CD4-positive, CD25-positive, alpha-beta regulatory T cell (primary cell): ENCODE data around the gene MRPL55. TPM values are rescaled to one million over a fixed set of nuclear protein-coding genes. Genes with fewer than 3 reads are reported as not detected.

Experiments used
- ATAC-seq, 2 donors: fragments of 150-1000 bp; cut with Tn5 transposase; one replicate each; pipeline ENCODE4 v1.10.0; 2021; ENCODE audit warnings: low read depth in 2 of 2, moderate number of reproducible peaks in 2 of 2, moderate library complexity in 1 of 2
- DNase-seq, 3 donors: peaks; one replicate each; pipeline versions ENCODE4 v3.0.0 to v3.0.0-alpha.2; 2012 to 2022; ENCODE audit warnings: mixed read lengths in 1 of 3
- H3K27ac ChIP-seq: one replicate; pipeline ENCODE4 v1.7.0; 2013; ENCODE audit warnings: mild to moderate bottlenecking, low read length; ENCODE audit not compliant: insufficient read depth, poor library complexity, severe bottlenecking
- H3K27me3 ChIP-seq: one replicate; pipeline ENCODE4 v1.7.0; 2013; ENCODE audit warnings: low read length; ENCODE audit not compliant: control insufficient read depth, insufficient read depth
- H3K36me3 ChIP-seq: one replicate; pipeline ENCODE4 v1.7.0; 2013; ENCODE audit warnings: mild to moderate bottlenecking, low read length, moderate library complexity; ENCODE audit not compliant: control insufficient read depth, insufficient read depth
- H3K4me1 ChIP-seq: 2 replicates; pipeline ENCODE4 v1.7.0; 2013; ENCODE audit warnings: mild to moderate bottlenecking, low read length; ENCODE audit not compliant: insufficient read depth, control insufficient read depth, poor library complexity, severe bottlenecking
- H3K4me3 ChIP-seq: one replicate; pipeline ENCODE4 v1.7.0; 2013; ENCODE audit warnings: low read depth, mild to moderate bottlenecking, low read length, moderate library complexity
- H3K9me3 ChIP-seq, 2 experiments: 1 replicate in 1 of 2; 2 replicates in 1 of 2; pipeline ENCODE4 v1.7.0; 2013; ENCODE audit warnings: low read length in 2 of 2, mild to moderate bottlenecking in 1 of 2, moderate library complexity in 1 of 2; ENCODE audit not compliant: control insufficient read depth in 2 of 2
- H3K27ac Mint-ChIP-seq, 3 donors: one replicate each; pipeline ENCODE4 v1.8.0; 2020 to 2022; ENCODE audit warnings: mild to moderate bottlenecking in 3 of 3, mixed read lengths in 3 of 3, moderate library complexity in 2 of 3
- H3K27me3 Mint-ChIP-seq: one replicate; pipeline ENCODE4 v1.8.0; 2022; ENCODE audit warnings: mild to moderate bottlenecking, mixed read lengths
- H3K36me3 Mint-ChIP-seq: one replicate; pipeline ENCODE4 v1.8.0; 2020; ENCODE audit warnings: mixed read lengths
- H3K4me1 Mint-ChIP-seq, 4 donors: one replicate each; pipeline ENCODE4 v1.8.0; 2020 to 2022; ENCODE audit warnings: mixed read lengths in 4 of 4, mild to moderate bottlenecking in 1 of 4
- H3K4me3 Mint-ChIP-seq, 4 donors: one replicate each; pipeline ENCODE4 v1.8.0; 2020 to 2022; ENCODE audit warnings: mild to moderate bottlenecking in 4 of 4, mixed read lengths in 4 of 4, moderate library complexity in 3 of 4
- H3K9me3 Mint-ChIP-seq, 7 donors: one replicate each; pipeline ENCODE4 v1.8.0; 2020 to 2022; ENCODE audit warnings: mixed read lengths in 7 of 7, mild to moderate bottlenecking in 3 of 7, moderate library complexity in 2 of 7
- polyA plus RNA-seq, 4 donors: library from polyadenylated mRNA; unstranded; fragments of 300-500 nt; fragmentation: Illumina TruSeq; gene quantifications; one replicate each; pipeline ENCODE4 v1.2.3, GENCODE V29; 2021
- total RNA-seq: library from RNA; stranded (reverse); gene quantifications from one replicate; pipeline ENCODE4 v1.2.3, GENCODE V29; 2022

MRPL55 gene
- total and polyA plus RNA-seq, 5 donors from 2014 or later = 62.5 to 163 (median 134) TPM

- H3K36me3 Mint-ChIP-seq = peaks cover 8% of the 10 kb centered on the region
- Histone ChIP-seq H3K9me3 (no peaks in the 10 kb centered on the region), H3K4me3 (no peak overlapping the region), H3K27ac (no peak overlapping the region), H3K27me3 (no peaks in the 10 kb centered on the region), H3K36me3 (peaks cover 14% of the 10 kb centered on the region), H3K4me1 (peaks cover 34% of the 10 kb centered on the region)
- no peak overlapping the region for H3K27ac Mint-ChIP-seq
- peaks cover 0 to 1% (median 0%) of the 10 kb centered on the region in 7 donors for H3K9me3 Mint-ChIP-seq
- no peak for DNase-seq
- H3K4me1 Mint-ChIP-seq = peaks cover 0 to 59% (median 16%) of the 10 kb centered on the region in 4 donors
- no peak for ATAC-seq
- H3K4me3 Mint-ChIP-seq = peak overlapping the region; percentile 17 to 79 (median 63)
- no peaks in the 10 kb centered on the region for H3K27me3 Mint-ChIP-seq
Observed at GRCh38 chr1:228106800-228107054, 2.4 kb downstream of the MRPL55 start.

- peaks cover 0 to 64% (median 18%) of the 10 kb centered on the region in 4 donors for H3K4me1 Mint-ChIP-seq
- H3K4me1 ChIP-seq = peaks cover 39% of the 10 kb centered on the region
Observed at GRCh38 chr1:228105996-228106799, 2.9 kb downstream of the MRPL55 start.

GRCh38 chr1:228105270-228105995, 3.7 kb downstream of the MRPL55 start:
- Histone ChIP-seq H3K4me3 (no peak overlapping the region), H3K9me3 (no peaks in the 10 kb centered on the region), H3K27ac (no peak overlapping the region), H3K36me3 (peaks cover 14% of the 10 kb centered on the region), H3K4me1 (peaks cover 41% of the 10 kb centered on the region), H3K27me3 (no peaks in the 10 kb centered on the region)
- Mint-ChIP-seq H3K4me3 (peak overlapping the region in 3 of 4 donors; percentile 74 to 94 (median 84)), H3K4me1 (peaks cover 0 to 63% (median 18%) of the 10 kb centered on the region in 4 donors), H3K27ac (peak overlapping the region in 1 of 3 donors; percentile 41), H3K9me3 (peaks cover 0 to 1% (median 0%) of the 10 kb centered on the region in 7 donors), H3K27me3 (no peaks in the 10 kb centered on the region), H3K36me3 (peaks cover 11% of the 10 kb centered on the region)
- no peak for ATAC-seq
- no peak for DNase-seq

More at GRCh38 chr1:228105996-228106799, 2.9 kb downstream of the MRPL55 start:
- Histone ChIP-seq H3K9me3 (no peaks in the 10 kb centered on the region), H3K36me3 (peaks cover 14% of the 10 kb centered on the region), H3K4me3 (no peak overlapping the region), H3K27ac (no peak overlapping the region), H3K27me3 (no peaks in the 10 kb centered on the region)
- Mint-ChIP-seq H3K36me3 (peaks cover 11% of the 10 kb centered on the region), H3K27ac (peak overlapping the region in 1 of 3 donors; percentile 42), H3K27me3 (no peaks in the 10 kb centered on the region), H3K4me3 (peak overlapping the region; percentile 17 to 94 (median 68)), H3K9me3 (peaks cover 0 to 1% (median 0%) of the 10 kb centered on the region in 7 donors)
- DNase-seq = no peak
- no peak for ATAC-seq

GRCh38 chr1:228104526-228105269, 4.4 kb downstream of the MRPL55 start:
- peaks cover 0 to 1% (median 0%) of the 10 kb centered on the region in 7 donors for H3K9me3 Mint-ChIP-seq
- peak overlapping the region; percentile 61 to 94 (median 88) for H3K4me3 Mint-ChIP-seq
- Histone ChIP-seq H3K4me3 (no peak overlapping the region), H3K27me3 (no peaks in the 10 kb centered on the region), H3K4me1 (peaks cover 35% of the 10 kb centered on the region), H3K9me3 (no peaks in the 10 kb centered on the region), H3K27ac (no peak overlapping the region), H3K36me3 (peaks cover 18% of the 10 kb centered on the region)
- peaks cover 0 to 57% (median 16%) of the 10 kb centered on the region in 4 donors for H3K4me1 Mint-ChIP-seq
- H3K27ac Mint-ChIP-seq = peak overlapping the region in 2 of 3 donors; percentile 41 to 67
- no peak for DNase-seq
- no peaks in the 10 kb centered on the region for H3K27me3 Mint-ChIP-seq
- peaks cover 11% of the 10 kb centered on the region for H3K36me3 Mint-ChIP-seq
- ATAC-seq = no peak

- Histone ChIP-seq H3K4me3 (peak within 1 kb of the TSS; percentile 42), H3K9me3 (no peaks in the 10 kb centered on the region), H3K36me3 (peaks cover 33% of the 10 kb centered on the region), H3K27ac (peak within 1 kb of the TSS; percentile 93), H3K4me1 (peaks cover 22% of the 10 kb centered on the region), H3K27me3 (no peaks in the 10 kb centered on the region)
- Mint-ChIP-seq H3K27me3 (no peaks in the 10 kb centered on the region), H3K36me3 (peaks cover 21% of the 10 kb centered on the region), H3K4me1 (peaks cover 0 to 51% (median 7%) of the 10 kb centered on the region in 4 donors), H3K27ac (peak within 1 kb of the TSS; percentile 82 to 97 (median 95)), H3K9me3 (peaks cover 0 to 1% (median 0%) of the 10 kb centered on the region in 7 donors), H3K4me3 (peak within 1 kb of the TSS; percentile 93 to 97 (median 96))
- peak; percentile 91 to 94 (median 94) for DNase-seq
- ATAC-seq = peak; percentile 80 to 85
Observed at GRCh38 chr1:228102791-228103620, 6.1 kb downstream of the MRPL55 start, which contains the start of gene C1orf35. Gene C1orf35, minus strand, starts transcription at chr1:228103325. Its CDS starts 98 bp downstream, at chr1:228103227.

- Histone ChIP-seq H3K9me3 (no peaks in the 10 kb centered on the region), H3K27me3 (no peaks in the 10 kb centered on the region), H3K4me1 (peaks cover 21% of the 10 kb centered on the region), H3K27ac (peak overlapping the region; percentile 93), H3K36me3 (peaks cover 39% of the 10 kb centered on the region), H3K4me3 (no peak overlapping the region)
- Mint-ChIP-seq H3K27ac (peak overlapping the region in 2 of 3 donors; percentile 75 to 89), H3K4me1 (peaks cover 0 to 50% (median 7%) of the 10 kb centered on the region in 4 donors), H3K36me3 (peaks cover 28% of the 10 kb centered on the region), H3K27me3 (no peaks in the 10 kb centered on the region), H3K4me3 (peak overlapping the region; percentile 80 to 96 (median 90)), H3K9me3 (peaks cover 0 to 1% (median 0%) of the 10 kb centered on the region in 7 donors)
- DNase-seq = peak; percentile 64 to 67 (median 65)
- peak; percentile 42 to 51 for ATAC-seq
Observed at GRCh38 chr1:228101994-228102790, 6.9 kb downstream of the MRPL55 start.
